Ureter (tissue), 1 donor: ENCODE measurements around the gene RPS8. TPM values are rescaled to one million over a fixed set of nuclear protein-coding genes. Genes with fewer than 3 reads are reported as not detected.
"Not testable (repeated sequence)": the region's sequence is repeated elsewhere in the genome, so short reads cannot be mapped to it uniquely, and the experiment has no call there.

Experiments
- DNase-seq: peaks from one replicate; pipeline ENCODE4 v3.0.0-alpha.2; 2020; ENCODE audit warnings: low spot score
- total RNA-seq: library from RNA; stranded (reverse); gene quantifications from one replicate; pipeline ENCODE4 v1.2.4, GENCODE V29; 2023
- donor health status: DM: yes; HTN: yes; CAD: no.

Gene RPS8
- total RNA-seq, 1 donor from 2014 or later = 2,312 TPM

- DNase-seq = no peak
Measured at GRCh38 chr1:44820328-44821239, 45.2 kb downstream of the RPS8 start.

GRCh38 chr1:44821240-44821715, 45.9 kb downstream of the RPS8 start:
- DNase-seq = no peak

- DNase-seq = no peak
Measured at GRCh38 chr1:44822131-44822701, 46.9 kb downstream of the RPS8 start.

- no peak for DNase-seq
Measured at GRCh38 chr1:44822981-44823451, 47.7 kb downstream of the RPS8 start.

- not testable (repeated sequence) for DNase-seq
Measured at GRCh38 chr1:44824392-44824791, 49.1 kb downstream of the RPS8 start.

GRCh38 chr1:44826375-44827196, 51.2 kb downstream of the RPS8 start:
- DNase-seq = no peak

- no peak for DNase-seq
Measured at GRCh38 chr1:44827197-44828002, 52.1 kb downstream of the RPS8 start.

GRCh38 chr1:44828003-44828651, 52.8 kb downstream of the RPS8 start:
- no peak for DNase-seq

Other genes with a start within 250 kb of the RPS8 start
- 20.5 TPM for gene TMEM53, start 101.1 kb upstream of the RPS8 start, total RNA-seq
- gene ARMH1, start 100.8 kb upstream of the RPS8 start, total RNA-seq = 3.0 TPM
- gene RNU5D-1, start 44.4 kb upstream of the RPS8 start, total RNA-seq = not detected
- 3.5 TPM for gene KIF2C, start 35.7 kb upstream of the RPS8 start, total RNA-seq
- gene BEST4, start 12.6 kb downstream of the RPS8 start, total RNA-seq = 0.36 TPM
- gene PLK3, start 24.8 kb downstream of the RPS8 start, total RNA-seq = 14.4 TPM
- 0.52 TPM for gene DYNLT4, start 31.8 kb downstream of the RPS8 start, total RNA-seq
- gene BTBD19, start 33.0 kb downstream of the RPS8 start, total RNA-seq = 8.7 TPM
- 1.5 TPM for gene PTCH2, start 67.7 kb downstream of the RPS8 start, total RNA-seq
- 28.6 TPM for gene EIF2B3, start 211.1 kb downstream of the RPS8 start, total RNA-seq
- gene HECTD3, start 235.8 kb downstream of the RPS8 start, total RNA-seq = 47.7 TPM
- gene UROD, start 236.7 kb downstream of the RPS8 start, total RNA-seq = 60.8 TPM